ENCODE data around the gene NPHP4.
"Not testable (repeated sequence)": the region's sequence is repeated elsewhere in the genome, so short reads cannot be mapped to it uniquely, and the experiment has no call there.

NPHP4 gene

DNA sequence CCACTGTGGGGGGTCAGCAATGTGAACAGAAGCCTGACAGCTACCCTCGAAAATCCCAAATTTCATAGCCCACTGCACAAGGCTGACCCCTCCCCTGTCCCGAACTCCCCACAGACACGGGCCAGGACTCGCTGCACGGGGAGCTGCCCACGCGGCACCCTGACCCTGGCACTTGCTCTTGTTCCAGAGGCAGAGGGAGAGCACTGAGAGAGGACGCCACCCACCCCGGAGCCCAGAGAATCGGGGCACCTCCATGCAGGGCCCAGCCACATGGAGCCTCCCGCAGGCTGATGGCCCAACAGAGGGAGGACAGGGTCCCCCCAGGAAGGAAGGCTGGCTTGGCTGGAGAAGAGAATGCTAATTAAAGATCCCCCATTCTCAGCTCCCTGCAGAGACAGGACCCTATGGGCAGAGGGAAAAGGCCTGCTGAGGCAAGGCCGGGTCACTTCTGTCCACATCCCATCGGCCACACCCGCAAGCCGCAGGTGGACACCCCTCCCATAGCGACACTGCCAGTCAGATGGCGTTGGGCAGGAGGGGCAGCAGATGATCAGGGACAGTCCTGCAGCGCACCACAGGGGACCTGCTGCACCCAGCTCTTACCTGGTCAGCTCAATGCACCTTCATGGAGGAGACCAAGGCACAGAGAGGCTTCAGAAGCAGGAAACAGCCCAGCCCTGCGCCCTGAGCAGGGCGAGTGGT, 136.9 kb downstream of the NPHP4 start:
- no peak for DNase-seq (ENCODE audit: low read depth)

GRCh38 chr1:5854754-5855153, 137.5 kb downstream of the NPHP4 start:
- DNase-seq (ENCODE audit: low read depth) = no peak

GRCh38 chr1:5853858-5854257, 138.4 kb downstream of the NPHP4 start:
- not testable (repeated sequence) for DNase-seq (ENCODE audit: low read depth)

- no peak for DNase-seq (ENCODE audit: low read depth)
Observed at GRCh38 chr1:5850503-5850902, 141.7 kb downstream of the NPHP4 start.

- no peak for DNase-seq (ENCODE audit: low read depth)
Observed at GRCh38 chr1:5849550-5849949, 142.7 kb downstream of the NPHP4 start.

DNA sequence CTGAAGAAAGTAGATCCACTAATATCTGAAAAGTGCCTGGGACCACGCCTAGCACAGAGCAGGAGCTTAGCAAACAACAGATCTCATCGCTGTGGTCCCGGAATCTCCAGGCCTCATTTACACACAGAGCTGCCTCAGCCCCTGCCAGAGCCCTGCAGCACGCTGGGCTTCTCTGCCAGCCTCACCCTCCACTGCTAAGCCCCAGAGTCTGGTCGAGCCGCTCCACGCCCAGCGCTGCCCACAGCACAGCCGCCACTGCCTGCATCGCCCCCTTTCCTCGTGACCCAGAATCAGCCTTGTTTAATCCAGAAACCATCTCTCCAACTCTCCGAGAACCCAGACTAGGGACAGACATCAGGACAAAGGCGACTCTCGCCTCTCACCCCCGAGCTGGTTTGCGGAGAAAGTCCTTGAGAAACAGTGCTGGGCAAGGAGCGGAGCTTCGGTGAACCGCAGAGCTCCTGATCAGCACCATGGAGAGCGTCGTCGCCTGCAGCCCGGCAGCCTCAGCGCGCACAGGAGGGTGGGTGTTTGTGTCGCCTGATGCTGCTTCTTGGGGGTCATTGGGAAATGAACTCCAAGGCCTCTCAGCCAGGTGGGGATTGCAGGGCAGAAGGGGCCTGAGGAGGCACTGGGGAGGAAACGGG, 145.1 kb downstream of the NPHP4 start:
- no peak for DNase-seq (ENCODE audit: low read depth)

DNA sequence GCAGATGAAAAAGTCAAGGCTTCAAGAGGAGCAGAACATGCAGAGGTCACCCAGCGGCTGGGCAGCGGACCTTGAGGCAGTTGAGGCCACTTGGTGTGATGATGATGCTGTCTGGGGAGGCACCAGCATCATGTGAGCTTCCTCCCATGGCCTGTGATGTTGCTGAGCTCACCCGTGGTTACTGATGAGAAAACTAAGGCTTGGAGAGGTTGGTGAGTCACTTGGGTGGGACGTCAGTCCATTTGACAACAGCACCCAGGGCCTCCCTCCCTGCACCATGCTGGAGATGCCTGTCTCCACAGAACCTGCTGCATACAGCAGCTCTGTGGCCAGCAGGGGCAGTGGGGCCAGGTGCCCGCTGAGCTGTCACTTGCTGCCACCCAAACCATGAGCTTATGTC, 146.8 kb downstream of the NPHP4 start:
- DNase-seq (ENCODE audit: low read depth) = no peak

DNA sequence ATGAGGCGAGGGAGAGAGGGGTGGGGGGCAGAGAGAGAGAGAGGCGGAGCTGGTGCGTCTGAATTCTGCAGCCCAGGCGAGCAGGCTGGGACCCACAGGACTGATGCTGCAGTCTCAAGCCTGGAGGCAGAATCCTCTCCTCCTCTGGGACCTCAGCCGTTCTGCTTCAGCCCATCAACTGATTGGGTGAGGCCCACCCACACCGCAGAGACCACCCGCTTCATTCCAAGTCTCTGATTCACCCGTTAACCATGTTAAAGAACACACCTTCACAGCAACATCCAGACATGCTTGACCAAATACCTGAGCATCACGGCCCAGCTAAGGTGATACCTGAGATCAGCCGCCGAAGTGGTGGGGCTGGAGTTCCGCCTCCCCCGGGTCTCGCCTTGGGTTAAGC, 147.8 kb downstream of the NPHP4 start:
- no peak for DNase-seq (ENCODE audit: low read depth)

- DNase-seq (ENCODE audit: low read depth) = no peak
Observed at GRCh38 chr1:5843521-5844096, 148.6 kb downstream of the NPHP4 start.

DNA sequence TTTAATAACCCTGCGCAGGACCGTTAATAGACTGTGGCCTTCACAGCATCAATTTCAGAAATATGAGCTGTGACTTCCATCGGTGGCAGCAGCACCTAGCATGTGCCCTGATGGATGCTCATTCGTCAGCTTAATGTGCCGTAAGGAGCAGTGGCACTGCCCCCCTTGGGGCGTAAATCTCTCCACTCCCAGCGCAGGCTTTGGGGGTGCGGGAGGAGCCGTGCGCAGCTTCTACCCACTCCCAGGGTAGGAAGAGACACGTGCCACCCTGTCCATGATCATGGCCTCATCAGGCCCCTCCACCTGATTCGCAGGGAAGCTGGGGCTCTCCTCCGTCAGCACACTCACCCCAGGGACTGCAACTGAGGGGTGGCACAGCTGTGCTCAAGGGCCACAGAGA, 149.5 kb downstream of the NPHP4 start:
- no peak for DNase-seq (ENCODE audit: low read depth)

DNA sequence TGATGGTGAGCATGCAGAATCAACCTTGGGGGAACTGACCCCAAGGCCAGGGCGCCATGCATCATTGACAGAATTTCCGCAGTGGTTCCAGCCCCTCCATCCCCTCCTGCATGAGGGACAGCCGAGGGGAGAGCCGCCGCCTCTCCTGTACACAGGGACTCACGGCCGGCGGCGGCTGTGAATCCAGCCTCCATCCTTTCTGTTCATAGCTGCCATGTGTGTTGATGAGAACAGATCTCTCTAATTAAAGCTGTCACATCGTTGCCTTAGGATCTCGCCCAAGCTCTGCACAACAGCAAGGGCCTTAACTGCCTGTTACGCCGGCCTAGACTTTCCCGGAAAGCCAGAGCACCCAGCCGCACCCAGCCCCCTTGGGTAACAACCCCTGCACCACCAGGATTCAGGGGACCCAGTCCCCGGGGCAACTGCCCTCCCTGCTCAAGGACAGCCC, 151.6 kb downstream of the NPHP4 start:
- DNase-seq (ENCODE audit: low read depth) = no peak

- no peak for DNase-seq (ENCODE audit: low read depth)
Observed at GRCh38 chr1:5839881-5840550, 152.2 kb downstream of the NPHP4 start.

DNA sequence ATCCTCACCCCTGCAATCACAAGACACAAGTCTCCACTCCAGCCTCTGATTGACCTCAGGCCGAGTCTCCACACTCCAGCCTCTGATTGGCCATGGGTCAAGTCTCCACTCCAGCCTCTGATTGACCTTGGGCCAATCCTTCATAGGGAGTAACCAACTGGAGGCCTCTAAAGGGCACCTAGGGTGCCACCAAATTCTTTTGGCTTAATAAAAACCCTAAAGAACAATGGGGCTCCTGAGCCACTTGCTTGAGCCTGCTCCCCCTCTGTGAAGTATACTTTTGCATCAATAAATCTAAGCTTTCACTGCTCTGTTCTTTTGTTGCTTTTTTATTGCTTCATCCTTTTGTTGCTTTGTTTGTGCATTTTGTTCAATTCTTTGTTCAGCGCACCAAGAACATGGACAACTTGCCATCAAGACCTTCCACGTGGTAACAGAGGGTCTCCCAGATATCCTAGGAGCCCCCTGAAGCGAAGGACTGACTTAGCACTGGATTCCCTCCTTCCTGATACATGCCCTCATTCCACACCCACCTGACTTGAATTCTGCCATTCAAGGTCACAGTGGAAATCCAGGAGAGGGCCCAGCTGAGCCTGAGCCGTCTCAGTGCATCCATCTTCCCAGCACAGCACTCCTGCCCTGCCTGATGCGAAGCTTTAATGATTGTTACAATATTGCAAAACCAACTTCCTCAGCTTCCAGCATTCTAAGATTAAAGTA, 152.9 kb downstream of the NPHP4 start:
- no peak for DNase-seq (ENCODE audit: low read depth)

GRCh38 chr1:5837976-5838653, 154.1 kb downstream of the NPHP4 start:
- DNase-seq (ENCODE audit: low read depth) = no peak

- no peak for DNase-seq (ENCODE audit: low read depth)
Observed at GRCh38 chr1:5836776-5837440, 155.3 kb downstream of the NPHP4 start.

- DNase-seq (ENCODE audit: low read depth) = no peak
Observed at GRCh38 chr1:5835179-5835562, 157.1 kb downstream of the NPHP4 start.

DNA sequence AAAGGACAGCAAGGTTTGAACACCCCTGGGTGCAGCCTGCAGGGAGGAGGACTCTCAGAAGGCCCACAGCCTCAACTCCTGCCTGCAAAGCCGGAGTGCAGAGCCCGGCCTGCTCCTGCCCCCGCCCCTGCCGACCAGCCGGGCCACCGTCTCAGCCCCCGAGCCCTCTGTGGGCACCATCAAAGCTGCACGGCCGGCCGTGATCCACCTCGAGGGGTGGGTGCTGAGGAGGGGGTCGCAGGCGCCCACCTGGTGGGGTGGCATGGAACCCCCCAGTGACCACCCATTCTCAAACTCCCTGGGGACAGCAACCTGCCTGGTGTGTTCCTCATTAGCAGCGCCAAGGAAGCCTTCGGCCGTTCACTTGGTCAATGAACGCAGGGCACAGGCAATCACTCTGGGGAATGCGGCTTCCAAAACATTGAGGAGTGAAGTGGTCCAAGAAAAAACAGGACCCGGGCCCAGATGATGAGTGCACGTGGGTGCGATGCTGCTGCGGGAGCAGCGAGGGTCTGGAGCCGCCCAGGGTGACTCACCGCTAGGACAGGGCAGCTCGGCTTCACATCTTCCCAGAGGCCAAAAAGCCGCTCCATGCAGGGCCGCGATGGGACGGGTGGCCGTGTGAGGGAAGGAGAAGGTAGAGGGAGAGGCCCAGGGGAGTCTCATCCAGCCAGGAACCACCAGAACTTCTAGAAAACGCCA, 157.6 kb downstream of the NPHP4 start:
- DNase-seq (ENCODE audit: low read depth) = no peak

- DNase-seq (ENCODE audit: low read depth) = no peak
Observed at GRCh38 chr1:5833911-5834310, 158.3 kb downstream of the NPHP4 start.

DNA sequence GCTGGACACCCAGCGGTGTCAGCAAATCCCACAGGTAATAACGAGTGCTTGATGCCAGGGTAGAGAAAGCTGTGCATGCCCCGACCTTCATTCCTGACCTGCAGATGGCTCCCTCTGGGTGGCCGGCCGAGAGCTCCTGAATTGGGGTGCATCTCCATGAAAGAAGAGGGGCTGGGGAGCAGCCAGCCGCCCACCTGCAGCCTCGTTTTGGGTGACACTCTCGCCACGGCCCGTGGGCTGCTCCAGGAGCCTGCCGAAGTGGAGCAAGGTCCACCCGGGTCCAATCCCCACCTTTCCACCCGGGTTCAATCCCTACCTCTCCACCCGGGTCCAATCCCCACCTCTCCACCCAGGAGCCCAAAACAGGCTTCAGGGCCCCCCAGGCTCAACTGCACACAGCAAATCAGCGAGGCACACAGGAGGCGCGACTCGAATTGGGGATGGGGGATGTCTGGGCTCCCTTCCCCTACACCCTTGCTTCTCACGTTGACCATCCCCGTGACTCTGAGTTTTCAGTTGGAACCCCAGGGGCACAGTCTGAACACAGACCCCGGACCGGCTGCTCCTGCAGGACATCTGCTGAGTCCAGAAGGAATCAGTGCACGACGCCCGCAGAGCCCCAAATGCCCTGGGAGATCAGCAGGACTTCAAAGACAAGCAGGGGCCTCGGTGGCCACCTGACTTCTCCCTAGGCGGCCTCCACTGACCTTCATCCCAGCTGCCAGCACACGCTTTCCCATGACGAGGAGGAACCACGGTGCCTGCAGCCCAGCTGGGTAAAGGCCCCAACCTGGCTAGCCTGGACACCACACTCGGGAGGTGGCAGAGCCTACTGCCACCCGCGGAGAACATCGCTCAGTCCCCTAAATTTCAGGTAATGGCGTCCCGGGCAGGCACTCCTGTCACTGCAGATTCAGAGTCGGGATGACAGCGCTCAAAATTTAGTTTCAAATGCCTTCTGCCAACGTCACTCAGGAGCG, 159.0 kb downstream of the NPHP4 start:
- no peak for DNase-seq (ENCODE audit: low read depth)

Data from GM04503 (cell line).